VCaP (cell line): ENCODE results near the gene STOX2.

Source experiments
- H3K27ac ChIP-seq: fragments of 450-650 bp; 2 replicates; pipeline ENCODE4 v1.5.1; 2017
- TF ChIP-seq, protein P1 (sequence below): fragments of 450-650 bp; conservative IDR thresholded peaks from 2 replicates; pipeline ENCODE4 v1.5.1; 2017; ENCODE audit warnings: mild to moderate bottlenecking, moderate library complexity

Gene STOX2, protein sequence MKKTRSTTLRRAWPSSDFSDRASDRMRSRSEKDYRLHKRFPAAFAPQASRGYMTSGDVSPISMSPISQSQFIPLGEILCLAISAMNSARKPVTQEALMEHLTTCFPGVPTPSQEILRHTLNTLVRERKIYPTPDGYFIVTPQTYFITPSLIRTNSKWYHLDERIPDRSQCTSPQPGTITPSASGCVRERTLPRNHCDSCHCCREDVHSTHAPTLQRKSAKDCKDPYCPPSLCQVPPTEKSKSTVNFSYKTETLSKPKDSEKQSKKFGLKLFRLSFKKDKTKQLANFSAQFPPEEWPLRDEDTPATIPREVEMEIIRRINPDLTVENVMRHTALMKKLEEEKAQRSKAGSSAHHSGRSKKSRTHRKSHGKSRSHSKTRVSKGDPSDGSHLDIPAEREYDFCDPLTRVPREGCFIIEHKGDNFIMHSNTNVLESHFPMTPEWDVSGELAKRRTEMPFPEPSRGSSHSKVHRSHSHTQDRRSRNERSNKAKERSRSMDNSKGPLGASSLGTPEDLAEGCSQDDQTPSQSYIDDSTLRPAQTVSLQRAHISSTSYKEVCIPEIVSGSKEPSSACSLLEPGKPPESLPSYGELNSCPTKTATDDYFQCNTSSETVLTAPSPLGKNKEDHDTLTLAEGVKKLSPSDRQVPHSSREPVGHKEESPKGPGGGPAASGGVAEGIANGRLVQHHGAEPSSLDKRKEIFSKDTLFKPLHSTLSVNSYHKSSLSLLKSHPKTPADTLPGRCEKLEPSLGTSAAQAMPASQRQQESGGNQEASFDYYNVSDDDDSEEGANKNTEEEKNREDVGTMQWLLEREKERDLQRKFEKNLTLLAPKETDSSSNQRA (N-terminal part only)

DNA sequence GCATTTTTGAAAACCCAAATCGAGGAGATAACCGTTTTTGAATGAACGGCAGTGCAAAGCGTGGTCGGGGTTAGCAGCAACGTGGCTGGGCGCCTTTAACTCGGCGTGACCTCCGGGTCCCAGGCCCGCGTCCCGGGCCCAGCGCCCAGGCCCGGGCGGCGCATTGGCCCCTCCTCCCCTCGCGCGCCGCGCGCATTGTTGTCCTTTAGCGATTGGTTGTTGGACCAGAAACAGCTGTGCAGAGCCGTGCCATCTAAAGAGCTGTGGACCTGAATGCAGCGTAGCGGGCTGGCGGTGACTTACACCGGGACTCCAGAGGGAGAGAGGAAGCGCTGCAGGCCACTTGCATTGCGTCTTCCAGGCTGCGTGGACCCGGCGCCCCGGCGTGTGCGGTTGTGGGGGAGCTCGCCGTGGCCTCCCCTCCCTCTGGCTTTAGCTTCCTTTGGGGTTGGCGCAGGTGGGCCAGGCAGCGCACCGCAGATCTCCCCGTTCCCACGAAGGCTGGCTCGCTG, at the start of gene STOX2:
TSS of gene STOX2 (plus strand) at position 227 of the 512 bp plus-strand sequence. CDS start 1,484 bp downstream, outside the sequence.
- TF ChIP-seq, protein P1, sequence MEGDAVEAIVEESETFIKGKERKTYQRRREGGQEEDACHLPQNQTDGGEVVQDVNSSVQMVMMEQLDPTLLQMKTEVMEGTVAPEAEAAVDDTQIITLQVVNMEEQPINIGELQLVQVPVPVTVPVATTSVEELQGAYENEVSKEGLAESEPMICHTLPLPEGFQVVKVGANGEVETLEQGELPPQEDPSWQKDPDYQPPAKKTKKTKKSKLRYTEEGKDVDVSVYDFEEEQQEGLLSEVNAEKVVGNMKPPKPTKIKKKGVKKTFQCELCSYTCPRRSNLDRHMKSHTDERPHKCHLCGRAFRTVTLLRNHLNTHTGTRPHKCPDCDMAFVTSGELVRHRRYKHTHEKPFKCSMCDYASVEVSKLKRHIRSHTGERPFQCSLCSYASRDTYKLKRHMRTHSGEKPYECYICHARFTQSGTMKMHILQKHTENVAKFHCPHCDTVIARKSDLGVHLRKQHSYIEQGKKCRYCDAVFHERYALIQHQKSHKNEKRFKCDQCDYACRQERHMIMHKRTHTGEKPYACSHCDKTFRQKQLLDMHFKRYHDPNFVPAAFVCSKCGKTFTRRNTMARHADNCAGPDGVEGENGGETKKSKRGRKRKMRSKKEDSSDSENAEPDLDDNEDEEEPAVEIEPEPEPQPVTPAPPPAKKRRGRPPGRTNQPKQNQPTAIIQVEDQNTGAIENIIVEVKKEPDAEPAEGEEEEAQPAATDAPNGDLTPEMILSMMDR = 0 out of 2 replicates have a peak, but pooled peaks have one; percentile 12
- peak within 1 kb of the TSS; percentile 70 for H3K27ac ChIP-seq

DNA sequence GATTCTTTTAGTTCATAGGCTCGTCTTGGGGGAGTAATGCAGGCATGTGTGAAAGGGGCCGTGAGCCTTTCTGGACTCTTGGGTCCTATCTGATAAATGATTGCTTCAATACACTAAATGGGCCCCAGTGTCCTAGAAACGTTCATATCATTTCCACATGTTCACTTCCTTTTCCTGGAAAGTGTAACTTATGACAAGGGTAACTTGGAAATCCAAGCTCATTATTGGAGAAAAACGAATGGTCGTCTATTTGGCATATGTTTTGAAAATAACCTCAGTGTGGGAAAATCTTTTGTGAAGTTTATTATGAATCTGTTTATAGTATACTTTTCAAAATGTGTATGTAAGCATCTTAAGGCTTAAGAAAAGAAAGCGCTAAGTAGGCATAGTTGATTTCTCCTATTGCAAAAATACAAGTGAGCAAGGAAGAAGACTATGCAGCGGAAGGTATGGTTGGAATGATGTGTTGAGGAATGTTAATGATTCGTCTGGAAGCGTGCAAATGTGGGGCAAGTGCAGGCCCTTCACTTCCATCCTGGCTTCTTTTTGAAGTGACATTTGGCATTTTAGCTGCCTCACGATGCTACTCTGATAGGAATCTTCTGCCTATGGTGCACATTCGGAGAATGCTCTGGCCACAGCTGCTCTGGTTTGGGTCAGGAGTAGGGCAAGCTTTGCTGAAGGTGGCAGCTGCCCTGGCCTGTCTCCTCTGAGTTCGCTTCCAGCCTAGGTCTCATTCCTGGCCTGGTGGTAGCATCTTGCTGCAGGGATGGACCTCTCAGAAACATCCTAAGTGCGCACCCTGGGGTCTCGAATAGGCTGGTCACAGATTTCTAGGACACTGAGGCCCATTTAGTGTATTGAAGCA, 49.5 kb upstream of the STOX2 start:
- TF ChIP-seq, protein P1 = no peak
- no peak overlapping the region for H3K27ac ChIP-seq

DNA sequence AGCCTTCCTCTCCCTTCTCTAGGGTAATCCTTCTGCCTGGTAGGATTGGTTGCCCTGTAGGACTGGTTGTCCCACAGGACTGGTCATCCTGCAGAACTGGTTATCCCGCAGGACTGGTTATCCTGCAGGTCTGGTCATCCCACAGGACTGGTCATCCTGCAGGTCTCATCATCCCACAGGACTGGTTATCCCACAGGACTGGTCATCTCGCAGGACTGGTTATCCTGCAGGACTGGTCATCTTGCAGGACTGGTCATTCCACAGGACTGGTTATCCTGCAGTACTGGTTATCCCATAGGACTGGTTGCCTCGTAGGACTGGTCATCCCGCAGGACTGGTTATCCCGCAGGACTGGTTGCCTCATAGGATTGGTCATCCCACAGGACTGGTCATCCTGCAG, 48.1 kb upstream of the STOX2 start:
- no peak overlapping the region for H3K27ac ChIP-seq
- TF ChIP-seq, protein P1 = no peak

DNA sequence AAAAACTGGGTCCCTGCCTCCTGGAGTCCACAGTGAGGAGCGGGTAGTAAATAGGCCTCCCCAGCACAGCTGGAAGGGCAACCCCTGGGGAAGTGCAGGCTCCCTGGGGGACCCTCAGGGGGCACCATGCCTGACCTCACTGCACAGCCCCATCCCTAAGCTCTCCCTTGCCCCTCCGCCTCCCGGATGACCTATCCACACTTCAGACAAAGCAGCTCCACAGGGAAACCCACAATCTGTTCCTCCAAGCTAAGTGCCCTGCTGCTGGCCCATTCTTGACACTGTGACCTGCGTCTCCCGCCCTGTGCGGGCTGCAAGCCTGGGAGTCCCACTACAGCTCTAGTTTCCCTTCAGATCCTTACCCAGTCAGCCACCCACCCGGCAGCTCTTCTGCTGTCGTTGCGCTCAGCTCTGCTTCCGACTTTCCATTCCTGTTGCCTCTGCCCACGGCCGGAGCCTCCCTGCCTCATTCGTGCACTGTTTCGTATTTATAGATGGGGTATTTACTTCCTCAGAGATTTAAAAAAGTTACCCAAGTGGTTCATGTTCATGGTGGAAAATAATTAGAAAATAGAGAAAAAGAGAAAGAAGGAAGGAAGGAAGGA, 47.0 kb upstream of the STOX2 start:
- H3K27ac ChIP-seq = no peak overlapping the region
- TF ChIP-seq, protein P1 = no peak

DNA sequence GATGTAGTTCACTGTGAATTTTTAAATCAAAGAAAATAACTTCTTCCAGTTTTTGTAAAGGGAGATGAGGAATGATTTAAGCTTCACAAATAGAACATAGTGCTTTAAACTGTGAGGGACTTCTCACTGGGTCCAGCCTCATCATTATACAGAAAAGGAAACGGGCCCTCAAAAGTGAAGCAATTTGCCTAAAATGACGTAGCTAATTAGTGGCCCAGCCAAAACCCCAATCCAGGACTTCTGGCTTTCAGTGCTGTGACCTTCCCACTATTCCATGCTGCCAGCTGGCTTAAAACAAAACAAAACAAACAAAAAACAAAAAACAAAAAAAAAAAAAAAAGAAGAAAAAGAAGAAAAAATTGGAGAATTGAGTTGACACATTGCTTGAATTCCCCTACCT, 45.0 kb upstream of the STOX2 start:
- TF ChIP-seq, protein P1 = no peak
- H3K27ac ChIP-seq = peak overlapping the region; percentile 62; the same call in 1 of the 2 replicates

DNA sequence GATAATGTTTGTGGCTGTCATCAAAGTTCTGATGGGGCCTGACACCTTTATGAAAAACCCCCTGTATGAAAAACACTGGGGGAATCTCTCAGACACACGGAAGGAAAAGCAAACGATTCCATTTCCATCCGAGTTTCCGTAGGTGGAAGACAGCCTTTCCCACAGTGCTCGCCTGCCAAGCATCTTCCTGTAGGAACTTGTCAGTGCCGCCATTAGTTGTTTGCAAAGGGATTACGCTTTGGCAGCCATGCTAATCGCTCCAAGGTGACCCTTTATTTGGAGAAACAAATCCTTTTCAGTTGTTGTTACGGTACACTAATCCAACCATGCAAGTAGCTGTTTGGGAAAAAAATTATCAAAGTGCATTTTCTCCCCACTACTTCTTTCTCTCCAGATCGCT, 44.4 kb upstream of the STOX2 start:
- TF ChIP-seq, protein P1 = no peak
- H3K27ac ChIP-seq = peak overlapping the region; percentile 62
